Spleen (tissue), 11 donors: ENCODE data around the gene DAD1. TPM values are rescaled to one million over a fixed set of nuclear protein-coding genes. Genes with fewer than 3 reads are reported as not detected.
"Not testable (repeated sequence)": the region's sequence is repeated elsewhere in the genome, so short reads cannot be mapped to it uniquely, and the experiment has no call there.

ENCODE experiments used
- DNase-seq: peaks from one replicate; pipeline ENCODE4 v3.0.0-alpha.2; 2020
- H3K27ac ChIP-seq, 8 donors: fragments of 200-600 bp; sonication (generic) in 7 of 8; 1 replicate in 4 of 8; 2 replicates in 4 of 8; pipeline versions ENCODE4 v1.5.0 to v1.8.0; 2016 to 2021; ENCODE audit warnings: inconsistent platforms in 4 of 8, mild to moderate bottlenecking in 4 of 8, moderate library complexity in 1 of 8
- H3K27me3 ChIP-seq, 7 donors: fragments of 200-600 bp; sonication (generic) in 6 of 7; replicated peaks in 1 of 7; 1 replicate in 4 of 7; 2 replicates in 3 of 7; pipeline versions ENCODE4 v1.5.0 to v1.8.0; 2016 to 2021; ENCODE audit warnings: inconsistent platforms in 3 of 7, mild to moderate bottlenecking in 1 of 7
- H3K36me3 ChIP-seq, 6 donors: fragments of 200-600 bp; sonication (generic) in 5 of 6; 1 replicate in 4 of 6; 2 replicates in 2 of 6; pipeline versions ENCODE4 v1.5.0 to v1.8.0; 2016 to 2021; ENCODE audit warnings: inconsistent platforms in 2 of 6
- H3K4me1 ChIP-seq, 6 donors: fragments of 200-600 bp; sonication (generic) in 5 of 6; 1 replicate in 3 of 6; 2 replicates in 3 of 6; pipeline versions ENCODE4 v1.5.0 to v1.8.0; 2016 to 2021; ENCODE audit warnings: inconsistent platforms in 3 of 6
- H3K4me3 ChIP-seq, 8 donors: fragments of 200-600 bp; sonication (generic) in 7 of 8; 1 replicate in 4 of 8; 2 replicates in 4 of 8; pipeline versions ENCODE4 v1.5.0 to v1.8.0; 2016 to 2021; ENCODE audit warnings: inconsistent platforms in 4 of 8, mild to moderate bottlenecking in 4 of 8, moderate library complexity in 2 of 8
- H3K9me3 ChIP-seq, 8 donors: fragments of 200-600 bp; sonication (generic) in 7 of 8; 1 replicate in 4 of 8; 2 replicates in 4 of 8; pipeline versions ENCODE4 v1.5.0 to v1.8.0; 2016 to 2021; ENCODE audit warnings: inconsistent platforms in 4 of 8
- POLR2A ChIP-seq, 3 donors: fragments of 450-650 bp; IDR thresholded peaks; one replicate each; pipeline ENCODE4 v1.5.1; 2017; ENCODE audit warnings: antibody characterized with exemption in 3 of 3, mild to moderate bottlenecking in 1 of 3
- POLR2AphosphoS5 ChIP-seq, 3 donors: sonication (generic); formaldehyde crosslinking; IDR thresholded peaks; one replicate each; pipeline ENCODE4 v1.5.1; 2017; ENCODE audit warnings: antibody characterized with exemption in 3 of 3
- WGBS, 5 donors: extraction: QIAGEN DNeasy Blood & Tissue Kit in 3 of 5; methylation state at CpG; one replicate each; pipeline versions ENCODE4 v1.1.5 to v1.1.7; 2013 to 2018; 5-methylcytosine and 5-hydroxymethylcytosine counted together
- intact Hi-C: fragments of 100-400 bp; cut with DNase I; formaldehyde crosslinking; loops from one replicate; pipeline ENCODE4 v1.15.0; 2023; ENCODE audit warnings: low total_unique reads
- polyA plus RNA-seq, 3 donors: library from polyadenylated mRNA; stranded (reverse); fragments of 200-250 nt; gene quantifications; one replicate each; pipeline ENCODE4 v1.2.1, GENCODE V29; 2013
- total RNA-seq, 7 donors: library from RNA; depleted of rRNA in 3 of 7; stranded (reverse); fragments of >200 nt in 3 of 7; fragmentation: NEBNext Ultra II Directional in 4 of 7; extraction: Animal tissue kit (Norgen Biotek cat#: 25700) in 4 of 7; gene quantifications; one replicate each; pipeline versions ENCODE4 v1.1.0 to v1.2.1, GENCODE V29; 2016 to 2021
- TF ChIP-seq, protein P1 (sequence below), 11 experiments: fragments of 200-600 bp in 7 of 11; fragments of 450-650 bp in 4 of 11; sonication (generic) in 4 of 11; IDR thresholded peaks in 8 of 11; conservative IDR thresholded peaks in 3 of 11; 1 replicate in 7 of 11; 2 replicates in 4 of 11; pipeline versions ENCODE4 v1.4.0 to v1.8.0; 2016 to 2021; ENCODE audit warnings: antibody characterized with exemption in 11 of 11, inconsistent platforms in 4 of 11, mild to moderate bottlenecking in 1 of 11
- donor health status: healthy with polysubstance abuse.
- donor health status: DM: no; HTN: no; CAD: no; lungs with moderate emphysema.
- donor health status: DM: no; HTN: no; CAD: no.
- donor health status: Bipolar disorder and iron deficiency.
- donor health status: healthy.
- donor health status: DM: no; HTN: no; CAD: no.
- donor health status: DM: yes; HTN: yes; CAD: no.

Gene DAD1
- total and polyA plus RNA-seq, 10 donors, result 102 to 176 (median 129) TPM

DNA sequence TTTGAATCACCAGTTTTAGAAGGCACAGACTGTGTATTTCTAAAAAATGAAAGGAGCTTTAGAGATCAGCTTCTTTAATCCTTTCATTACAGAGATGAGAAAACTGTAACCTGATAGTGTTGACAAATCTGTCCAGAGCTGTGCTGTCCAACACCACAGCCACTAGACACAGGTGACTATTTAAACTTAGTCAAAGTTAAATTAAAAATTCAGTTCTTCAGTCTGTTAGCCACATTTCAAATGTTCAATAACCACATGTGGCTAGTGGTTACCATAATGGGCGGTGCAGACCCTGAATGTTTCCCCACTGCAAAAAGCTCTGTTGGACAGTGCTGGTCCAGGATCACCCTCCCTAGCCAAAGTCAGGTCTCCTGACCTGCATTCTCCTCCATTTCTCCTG lies 21.6 kb downstream of the DAD1 start:
- no peak overlapping the region for H3K4me3 ChIP-seq
- no peak for DNase-seq
- no peaks in the 10 kb centered on the region for H3K27me3 ChIP-seq
- WGBS, 5 donors, result 44 to 77% (median 71%) methylated on average over 1 of the region's 1 CpG
- H3K36me3 ChIP-seq, result peaks cover 0 to 77% (median 30%) of the 10 kb centered on the region in 6 donors
- peak overlapping the region; percentile 46 to 96 (median 82) for H3K27ac ChIP-seq
- TF ChIP-seq, protein P1, sequence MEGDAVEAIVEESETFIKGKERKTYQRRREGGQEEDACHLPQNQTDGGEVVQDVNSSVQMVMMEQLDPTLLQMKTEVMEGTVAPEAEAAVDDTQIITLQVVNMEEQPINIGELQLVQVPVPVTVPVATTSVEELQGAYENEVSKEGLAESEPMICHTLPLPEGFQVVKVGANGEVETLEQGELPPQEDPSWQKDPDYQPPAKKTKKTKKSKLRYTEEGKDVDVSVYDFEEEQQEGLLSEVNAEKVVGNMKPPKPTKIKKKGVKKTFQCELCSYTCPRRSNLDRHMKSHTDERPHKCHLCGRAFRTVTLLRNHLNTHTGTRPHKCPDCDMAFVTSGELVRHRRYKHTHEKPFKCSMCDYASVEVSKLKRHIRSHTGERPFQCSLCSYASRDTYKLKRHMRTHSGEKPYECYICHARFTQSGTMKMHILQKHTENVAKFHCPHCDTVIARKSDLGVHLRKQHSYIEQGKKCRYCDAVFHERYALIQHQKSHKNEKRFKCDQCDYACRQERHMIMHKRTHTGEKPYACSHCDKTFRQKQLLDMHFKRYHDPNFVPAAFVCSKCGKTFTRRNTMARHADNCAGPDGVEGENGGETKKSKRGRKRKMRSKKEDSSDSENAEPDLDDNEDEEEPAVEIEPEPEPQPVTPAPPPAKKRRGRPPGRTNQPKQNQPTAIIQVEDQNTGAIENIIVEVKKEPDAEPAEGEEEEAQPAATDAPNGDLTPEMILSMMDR (IDR thresholded peaks at IDR 0.05 in 8 of 11, conservative IDR thresholded peaks at IDR 0.05 in 3 of 11), result no peak
- TF ChIP-seq POLR2A (IDR thresholded peaks at IDR 0.05) (no peak), POLR2AphosphoS5 (IDR thresholded peaks at IDR 0.05) (no peak)
- H3K9me3 ChIP-seq, result no peaks in the 10 kb centered on the region
- peaks cover 34 to 100% (median 83%) of the 10 kb centered on the region in 6 donors for H3K4me1 ChIP-seq
- intact Hi-C loops, result no loop called here

DNA sequence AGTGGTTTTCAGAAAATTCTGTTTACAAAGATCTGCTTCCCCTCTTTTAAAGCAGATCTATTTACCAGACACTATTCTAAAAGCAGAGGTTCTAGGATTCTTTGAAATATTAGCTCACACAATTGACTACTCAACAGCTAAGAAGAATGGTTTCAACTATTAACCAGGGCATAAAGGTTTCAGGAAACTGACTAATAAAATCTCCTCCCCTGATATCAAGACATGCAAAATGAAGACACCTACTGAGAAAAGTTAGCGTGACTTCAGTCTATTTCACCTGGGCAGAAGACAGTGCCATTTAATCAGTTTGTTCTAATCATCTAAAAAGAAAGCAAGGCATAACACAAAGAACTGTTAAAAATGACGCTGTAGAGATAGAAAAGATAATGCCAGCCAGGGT lies 22.2 kb downstream of the DAD1 start:
- Histone ChIP-seq H3K4me1 (peaks cover 39 to 100% (median 87%) of the 10 kb centered on the region in 6 donors), H3K27me3 (no peaks in the 10 kb centered on the region), H3K36me3 (peaks cover 0 to 71% (median 25%) of the 10 kb centered on the region in 6 donors), H3K9me3 (no peaks in the 10 kb centered on the region), H3K4me3 (no peak overlapping the region), H3K27ac (peak overlapping the region; percentile 46 to 96 (median 82))
- DNase-seq, result no peak
- WGBS, 5 donors, result 42 to 74% (median 63%) methylated on average over 2 of the region's 2 CpGs
- intact Hi-C loops, result no loop called here
- TF ChIP-seq POLR2AphosphoS5 (IDR thresholded peaks at IDR 0.05), result no peak

DNA sequence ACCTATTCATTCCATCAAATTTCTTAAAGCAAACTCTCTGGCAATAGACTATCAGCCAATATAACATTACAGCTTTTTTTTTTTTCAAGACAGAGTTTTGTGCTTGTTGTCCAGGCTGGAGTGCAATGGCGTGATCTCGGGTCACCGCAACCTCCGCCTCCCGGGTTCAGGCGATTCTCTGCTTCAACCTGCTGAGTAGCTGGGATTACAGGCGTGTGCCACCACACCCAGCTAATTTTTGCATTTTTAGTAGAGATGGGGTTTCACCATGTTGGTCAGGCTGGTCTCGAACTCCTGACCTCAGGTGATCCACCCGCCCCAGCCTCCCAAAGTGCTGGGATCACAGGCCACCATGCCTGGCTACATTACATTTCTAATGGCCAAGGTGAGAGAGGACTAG lies 22.8 kb downstream of the DAD1 start:
- WGBS, 5 donors, result 64 to 84% (median 77%) methylated on average over 9 of the region's 9 CpGs
- DNase-seq, H3K27me3 ChIP-seq, intact Hi-C loops, H3K9me3 ChIP-seq, H3K4me3 ChIP-seq: not testable (repeated sequence)
- peak overlapping the region; percentile 46 to 96 (median 82) for H3K27ac ChIP-seq
- H3K36me3 ChIP-seq, result peaks cover 0 to 65% (median 20%) of the 10 kb centered on the region in 6 donors
- H3K4me1 ChIP-seq, result peaks cover 44 to 100% (median 93%) of the 10 kb centered on the region in 6 donors

DNA sequence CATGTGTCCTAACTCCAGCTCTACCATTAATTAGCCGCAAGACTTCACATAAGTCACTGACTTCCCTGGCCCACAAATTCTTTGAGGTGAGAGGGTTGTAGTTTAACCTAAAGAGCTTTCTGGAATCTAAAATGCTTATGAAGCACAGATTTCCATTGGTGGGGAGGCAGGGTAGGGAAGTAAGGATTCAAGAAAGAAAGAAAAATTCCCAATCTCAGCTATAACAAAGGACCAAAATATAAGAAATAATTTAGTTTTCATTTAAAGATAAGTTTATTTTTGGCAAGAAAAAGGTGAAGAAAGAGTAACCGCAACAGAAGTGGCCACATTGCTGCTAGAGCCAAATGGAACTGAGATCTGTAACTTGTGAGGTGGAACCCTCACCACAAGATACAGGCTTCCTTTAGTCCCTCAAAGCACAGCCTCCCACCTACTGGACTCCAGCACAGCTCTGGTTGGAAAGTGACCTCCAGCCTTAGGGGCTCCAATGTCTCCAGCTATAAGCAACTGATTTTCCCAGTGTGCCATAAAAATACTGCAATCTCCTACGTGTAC lies 23.6 kb downstream of the DAD1 start:
- 53 to 75% (median 63%) methylated on average over 3 of the region's 3 CpGs for WGBS, 5 donors
- peak overlapping the region; percentile 46 to 96 (median 82) for H3K27ac ChIP-seq
- H3K4me1 ChIP-seq, result peaks cover 52 to 100% (median 97%) of the 10 kb centered on the region in 6 donors
- TF ChIP-seq POLR2A (IDR thresholded peaks at IDR 0.05) (no peak), POLR2AphosphoS5 (IDR thresholded peaks at IDR 0.05) (peak in 1 of 3 donors; percentile 7)
- TF ChIP-seq, protein P1 (IDR thresholded peaks at IDR 0.05 in 8 of 11, conservative IDR thresholded peaks at IDR 0.05 in 3 of 11), result no peak
- H3K4me3 ChIP-seq, result no peak overlapping the region
- no peaks in the 10 kb centered on the region for H3K27me3 ChIP-seq
- DNase-seq, result no peak
- intact Hi-C loops, result no loop called here
- H3K9me3 ChIP-seq, result no peaks in the 10 kb centered on the region
- H3K36me3 ChIP-seq, result peaks cover 0 to 57% (median 17%) of the 10 kb centered on the region in 6 donors

DNA sequence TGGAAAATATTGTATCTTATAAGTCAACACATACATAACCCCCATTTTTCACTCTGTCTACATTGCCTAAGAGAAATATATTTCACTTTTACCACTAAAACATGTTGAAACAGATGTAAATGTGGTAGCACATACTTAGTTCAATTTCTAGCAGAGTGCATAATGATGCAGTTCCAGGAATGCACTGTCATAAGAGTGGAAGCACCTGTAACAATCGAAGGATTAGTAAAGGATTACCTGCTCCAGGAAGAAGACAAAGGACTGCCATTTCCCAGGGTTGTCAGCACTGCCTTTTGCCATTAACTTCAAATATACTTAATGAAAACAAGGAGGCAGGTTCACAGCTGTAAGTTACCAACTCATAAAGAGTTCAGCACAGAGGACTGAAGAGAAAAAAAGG lies 24.6 kb downstream of the DAD1 start:
- intact Hi-C loops, result no loop called here
- WGBS, 5 donors, result 55 to 86% (median 76%) methylated on average over 1 of the region's 1 CpG
- DNase-seq, result no peak
- H3K4me1 ChIP-seq, result peaks cover 54 to 100% (median 97%) of the 10 kb centered on the region in 6 donors
- TF ChIP-seq POLR2A (IDR thresholded peaks at IDR 0.05) (no peak), POLR2AphosphoS5 (IDR thresholded peaks at IDR 0.05) (no peak)
- TF ChIP-seq, protein P1 (IDR thresholded peaks at IDR 0.05 in 8 of 11, conservative IDR thresholded peaks at IDR 0.05 in 3 of 11), result no peak
- no peaks in the 10 kb centered on the region for H3K27me3 ChIP-seq
- H3K9me3 ChIP-seq, result no peaks in the 10 kb centered on the region
- H3K36me3 ChIP-seq, result peaks cover 0 to 52% (median 14%) of the 10 kb centered on the region in 6 donors
- H3K4me3 ChIP-seq, result no peak overlapping the region
- peak overlapping the region; percentile 31 to 96 (median 82) for H3K27ac ChIP-seq
